Activated CD4-positive, alpha-beta memory T cell treated with anti-CD3 and anti-CD28 coated beads for 36 hours (primary cell): ENCODE results near the gene TMEM245. TPM values are rescaled to one million over a fixed set of nuclear protein-coding genes. Genes with fewer than 3 reads are reported as not detected.
A peak's percentile ranks its signal among the peaks of the same experiment; 100 is the strongest.
"Not testable (repeated sequence)": the region's sequence is repeated elsewhere in the genome, so short reads cannot be mapped to it uniquely, and the experiment has no call there.

Experiments used
- CTCF ChIA-PET: fragments of 350-600 bp; sonication (Branson Sonifier 250); formaldehyde crosslinking; loops from one replicate; lab custom pipeline; 2021; ENCODE audit warnings: antibody characterized with exemption, inconsistent platforms; lab: Charles Lee
- POLR2A ChIA-PET: fragments of 350-600 bp; sonication (Branson Sonifier 250); formaldehyde crosslinking; loops from one replicate; lab custom pipeline; 2021; ENCODE audit warnings: antibody characterized with exemption; lab: Charles Lee
- DNase-seq: peaks from one replicate; pipeline ENCODE4 v3.0.0-alpha.2; 2020
- H3K27ac Mint-ChIP-seq: one replicate; pipeline ENCODE4 v1.8.0; 2021; ENCODE audit warnings: mixed read lengths
- H3K27me3 Mint-ChIP-seq: one replicate; pipeline ENCODE4 v1.8.0; 2021; ENCODE audit warnings: mixed read lengths
- H3K36me3 Mint-ChIP-seq: one replicate; pipeline ENCODE4 v1.8.0; 2021; ENCODE audit warnings: mixed read lengths
- H3K4me1 Mint-ChIP-seq: one replicate; pipeline ENCODE4 v1.8.0; 2021; ENCODE audit warnings: low read depth, mixed read lengths
- H3K4me3 Mint-ChIP-seq: one replicate; pipeline ENCODE4 v1.8.0; 2021; ENCODE audit warnings: mild to moderate bottlenecking, mixed read lengths
- H3K9me3 Mint-ChIP-seq: one replicate; pipeline ENCODE4 v1.8.0; 2021; ENCODE audit warnings: mixed read lengths
- intact Hi-C: fragments of 100-400 bp; cut with micrococcal nuclease; formaldehyde crosslinking; loops from one replicate; pipeline ENCODE4 v1.15.1; 2023
- total RNA-seq, 2 experiments: library from RNA; stranded (reverse); gene quantifications; one replicate each; pipeline ENCODE4 v1.2.3, GENCODE V29; 2021

The TMEM245 gene
- total RNA-seq, 2 experiments from 2014 or later, result 23.0 TPM

DNA sequence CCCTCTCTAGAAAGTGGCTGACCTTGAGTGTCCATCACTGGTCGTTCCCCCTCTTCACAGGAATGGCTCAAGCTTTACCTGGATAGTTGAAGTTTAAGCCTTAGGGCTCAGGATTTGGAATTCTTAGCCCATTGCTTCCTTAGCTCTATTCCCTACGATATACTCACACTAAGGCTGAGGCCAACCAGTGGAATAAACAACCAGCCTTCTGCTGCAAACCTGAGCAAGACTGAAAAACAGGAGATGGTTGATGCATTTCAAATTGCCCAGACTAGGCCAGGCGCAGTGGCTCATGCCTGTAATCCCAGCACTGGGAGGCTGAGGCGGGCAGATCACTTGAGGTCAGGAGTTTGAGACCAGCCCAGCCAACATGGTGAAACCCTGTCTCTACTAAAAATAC is 6.9 kb upstream of the TMEM245 start:
- CTCF ChIA-PET, H3K4me1 Mint-ChIP-seq, DNase-seq, H3K4me3 Mint-ChIP-seq, H3K27me3 Mint-ChIP-seq, H3K36me3 Mint-ChIP-seq, intact Hi-C loops, H3K27ac Mint-ChIP-seq, H3K9me3 Mint-ChIP-seq, POLR2A ChIA-PET: not testable (repeated sequence)

DNA sequence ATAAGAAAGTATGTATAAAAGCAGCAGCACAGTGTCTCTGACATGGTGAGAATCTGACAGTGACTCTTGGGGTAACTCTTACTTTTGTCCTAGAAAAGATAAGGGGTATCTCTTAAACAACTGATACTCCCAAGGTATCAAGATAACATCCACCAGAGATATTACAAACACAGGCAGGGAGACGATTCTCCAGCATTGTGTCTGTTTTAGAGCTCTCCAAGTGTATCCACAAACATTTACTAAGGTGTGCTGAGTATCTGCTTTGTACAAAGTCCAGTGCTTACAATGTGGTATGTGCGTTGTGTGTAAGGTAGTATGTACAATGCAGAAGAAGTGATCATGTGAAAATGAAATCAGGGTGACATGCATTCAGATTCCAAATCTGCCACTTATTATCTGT is 4.4 kb upstream of the TMEM245 start:
- H3K4me3 Mint-ChIP-seq, result no peak overlapping the region
- no peaks in the 10 kb centered on the region for H3K9me3 Mint-ChIP-seq
- H3K36me3 Mint-ChIP-seq, result no peaks in the 10 kb centered on the region
- no peaks in the 10 kb centered on the region for H3K27me3 Mint-ChIP-seq
- intact Hi-C loops, result no loop called here
- CTCF ChIA-PET, result interaction anchor here (0.7 kb wide), 1 partner anchor 170 kb away, joined by 3 read pairs; no protein-coding TSS in a partner anchor
- peaks cover 8% of the 10 kb centered on the region for H3K4me1 Mint-ChIP-seq
- POLR2A ChIA-PET, result no interaction called here
- DNase-seq, result no peak
- no peak overlapping the region for H3K27ac Mint-ChIP-seq

DNA sequence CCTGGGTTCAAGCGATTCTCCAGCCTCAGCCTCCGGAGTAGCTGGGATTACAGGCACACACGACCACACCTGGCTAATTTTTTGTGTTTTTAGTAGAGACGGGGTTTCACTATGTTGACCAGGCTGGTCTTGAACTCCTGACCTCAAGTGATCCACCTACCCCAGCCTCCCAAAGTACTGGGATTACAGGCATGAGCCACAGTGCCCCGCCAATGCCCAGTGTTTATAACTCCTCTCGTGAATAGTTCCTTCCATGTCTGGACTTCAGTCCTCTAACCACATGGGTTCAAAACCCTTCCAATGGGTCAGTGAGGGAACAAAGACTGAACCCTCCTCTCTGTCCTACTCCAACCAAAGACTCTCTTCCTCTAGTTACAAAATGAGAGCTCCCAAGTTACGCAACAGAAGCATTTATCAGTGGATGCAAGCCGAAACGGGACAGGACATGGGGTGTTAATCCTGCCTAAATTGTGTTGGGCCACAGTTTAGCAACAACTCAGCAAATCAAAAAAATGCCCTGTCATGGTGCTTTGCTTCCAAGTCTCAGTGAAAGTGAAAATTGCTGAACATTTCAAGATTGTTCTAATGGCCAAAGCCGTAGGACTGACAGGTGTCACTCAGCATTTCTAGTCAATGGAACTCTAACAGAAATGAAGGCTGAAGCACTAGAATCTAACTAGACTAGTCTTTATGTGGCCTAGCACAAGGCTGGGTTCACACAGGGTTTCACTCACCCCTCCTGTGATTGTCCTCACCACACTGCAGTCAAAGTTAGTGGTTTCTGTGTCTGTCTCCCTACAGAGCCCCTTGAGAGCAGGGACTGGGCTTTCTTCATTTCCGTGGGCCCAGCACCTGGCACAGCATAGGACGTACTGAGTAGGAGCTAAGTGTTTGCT is 3.2 kb upstream of the TMEM245 start:
- ChIA-PET CTCF (no interaction called here), POLR2A (no interaction called here)
- H3K4me1 Mint-ChIP-seq, result peaks cover 11% of the 10 kb centered on the region
- no peak overlapping the region for H3K4me3 Mint-ChIP-seq
- no peaks in the 10 kb centered on the region for H3K9me3 Mint-ChIP-seq
- H3K36me3 Mint-ChIP-seq, result no peaks in the 10 kb centered on the region
- intact Hi-C loops, result no loop called here
- no peak overlapping the region for H3K27ac Mint-ChIP-seq
- no peak for DNase-seq
- no peaks in the 10 kb centered on the region for H3K27me3 Mint-ChIP-seq

DNA sequence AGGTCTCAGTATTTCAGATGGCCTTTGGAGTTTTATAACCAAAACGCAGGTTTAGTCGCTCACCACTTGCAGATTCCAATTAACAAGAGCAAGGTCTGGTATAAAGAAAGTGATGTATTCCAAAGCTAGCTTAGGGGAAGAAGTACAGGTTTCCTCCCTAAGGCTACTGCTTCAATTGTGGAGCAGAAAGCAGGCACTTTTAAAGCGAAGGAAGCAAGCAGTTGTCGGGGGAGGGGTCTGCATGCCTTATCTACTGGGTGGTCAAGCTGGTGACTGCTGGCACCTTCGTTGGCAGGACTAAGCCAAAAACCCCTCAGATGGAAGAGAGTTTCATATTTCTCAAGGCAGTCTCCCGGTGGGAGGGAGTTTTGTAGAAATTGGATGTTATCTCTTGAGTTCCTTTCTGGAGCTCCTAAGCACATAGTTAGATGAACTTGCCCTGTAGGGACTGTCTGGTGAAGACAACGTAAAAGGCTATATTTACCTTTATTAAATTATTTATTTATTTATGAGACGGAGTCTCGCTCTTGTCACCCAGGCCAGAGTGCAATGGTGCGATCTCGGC is 1.6 kb upstream of the TMEM245 start:
- ChIA-PET CTCF (no interaction called here), POLR2A (no interaction called here)
- Mint-ChIP-seq H3K36me3 (peaks cover 8% of the 10 kb centered on the region), H3K27me3 (no peaks in the 10 kb centered on the region), H3K9me3 (no peaks in the 10 kb centered on the region), H3K27ac (no peak overlapping the region), H3K4me3 (no peak overlapping the region), H3K4me1 (peaks cover 25% of the 10 kb centered on the region)
- no peak for DNase-seq
- intact Hi-C loops, result loop anchor here (2.0 kb wide), 1 partner anchor 1135 kb away; the partner anchor contains the start of gene TXN

DNA sequence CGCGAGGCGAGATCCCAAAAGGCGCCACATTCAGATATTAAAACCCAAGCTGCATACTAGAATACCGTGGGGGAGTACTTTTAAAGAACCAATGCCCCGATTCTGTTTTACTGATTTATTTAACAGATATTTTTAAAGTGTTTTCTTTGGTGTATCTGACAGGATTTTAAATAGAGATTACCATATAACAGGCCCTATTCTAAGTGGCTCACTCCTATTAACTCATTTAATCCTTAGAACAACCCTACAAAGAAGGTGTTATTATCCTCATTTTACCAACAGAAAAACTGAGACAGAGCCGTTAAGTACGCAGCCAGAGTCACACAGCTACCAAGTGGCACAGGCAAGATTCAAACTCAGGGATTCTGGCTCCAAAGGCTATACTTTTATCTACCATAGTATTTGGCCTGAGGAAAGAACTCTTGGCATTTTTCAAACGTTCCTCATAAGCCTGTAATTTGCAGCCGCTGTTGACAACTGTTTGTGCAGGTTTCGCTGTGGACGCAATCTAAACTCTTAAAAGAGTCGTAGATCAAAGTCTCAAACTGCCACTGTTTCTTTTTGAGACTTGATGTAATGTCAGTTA is 550 bp upstream of the TMEM245 start:
- intact Hi-C loops, result loop anchor here (1.0 to 2.0 kb wide), 3 partner anchors 107 to 1137 kb away; partner anchors contain the start of genes ABITRAM, CTNNAL1, ELP1 and TXN
- peak overlapping the region; percentile 69 for H3K27ac Mint-ChIP-seq
- no peaks in the 10 kb centered on the region for H3K27me3 Mint-ChIP-seq
- ChIA-PET POLR2A (interaction anchor here (0.6 to 3.2 kb wide), 5 partner anchors 9 to 1836 kb away, joined by 3 to 16 read pairs (median 4); no protein-coding TSS in a partner anchor), CTCF (interaction anchor here (0.6 to 3.3 kb wide), 4 partner anchors 12 to 1827 kb away, joined by 3 to 16 read pairs (median 4); no protein-coding TSS in a partner anchor)
- peaks cover 12% of the 10 kb centered on the region for H3K36me3 Mint-ChIP-seq
- H3K4me3 Mint-ChIP-seq, result peak overlapping the region; percentile 88
- H3K4me1 Mint-ChIP-seq, result peaks cover 31% of the 10 kb centered on the region
- no peaks in the 10 kb centered on the region for H3K9me3 Mint-ChIP-seq
- DNase-seq, result no peak

DNA sequence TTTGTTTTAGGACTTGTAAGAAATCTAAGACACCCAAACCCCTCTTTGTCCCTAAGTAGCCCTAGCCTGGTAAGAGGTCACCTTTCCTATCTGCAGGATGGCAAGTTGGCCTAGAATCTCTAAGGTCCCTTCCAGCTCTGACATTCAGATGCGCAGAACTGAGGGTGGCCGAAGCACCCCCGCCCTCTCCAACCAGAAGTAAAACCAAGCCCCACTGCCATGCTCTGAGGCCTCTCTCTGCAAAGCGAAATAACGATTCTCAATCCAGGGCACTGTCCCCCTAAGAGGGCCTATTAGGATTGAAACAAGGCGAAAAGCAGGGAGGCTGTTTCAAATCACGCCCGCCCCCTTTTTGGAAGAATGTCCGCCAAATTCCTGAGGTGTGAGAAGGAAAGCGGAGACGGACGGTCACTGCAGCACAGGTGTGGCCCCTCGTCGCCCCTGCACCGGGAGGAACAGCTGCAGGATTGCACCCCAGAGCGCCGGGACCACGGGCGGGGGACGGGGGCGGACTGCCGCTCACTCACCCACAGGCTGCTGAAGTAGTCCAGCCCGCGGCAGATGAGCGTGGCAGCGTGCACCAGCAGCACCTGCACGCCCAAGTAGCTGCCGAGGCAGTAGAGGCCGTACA is 824 bp downstream of the TMEM245 start:
- peaks cover 45% of the 10 kb centered on the region for H3K4me1 Mint-ChIP-seq
- DNase-seq, result peak; percentile 19
- H3K27ac Mint-ChIP-seq, result peak overlapping the region; percentile 86
- CTCF ChIA-PET, result interaction anchor here (0.9 to 3.3 kb wide), 4 partner anchors 10 to 80 kb away, joined by 3 to 16 read pairs (median 4); no protein-coding TSS in a partner anchor
- H3K36me3 Mint-ChIP-seq, result peaks cover 17% of the 10 kb centered on the region
- POLR2A ChIA-PET, result interaction anchor here (0.7 to 3.2 kb wide), 9 partner anchors 11 to 1835 kb away, joined by 3 to 16 read pairs (median 3); no protein-coding TSS in a partner anchor
- peak overlapping the region; percentile 88 for H3K4me3 Mint-ChIP-seq
- no peaks in the 10 kb centered on the region for H3K9me3 Mint-ChIP-seq
- intact Hi-C loops, result loop anchor here (1.0 to 10.0 kb wide), 6 partner anchors 9 to 1028 kb away; no protein-coding TSS in a partner anchor
- no peaks in the 10 kb centered on the region for H3K27me3 Mint-ChIP-seq

DNA sequence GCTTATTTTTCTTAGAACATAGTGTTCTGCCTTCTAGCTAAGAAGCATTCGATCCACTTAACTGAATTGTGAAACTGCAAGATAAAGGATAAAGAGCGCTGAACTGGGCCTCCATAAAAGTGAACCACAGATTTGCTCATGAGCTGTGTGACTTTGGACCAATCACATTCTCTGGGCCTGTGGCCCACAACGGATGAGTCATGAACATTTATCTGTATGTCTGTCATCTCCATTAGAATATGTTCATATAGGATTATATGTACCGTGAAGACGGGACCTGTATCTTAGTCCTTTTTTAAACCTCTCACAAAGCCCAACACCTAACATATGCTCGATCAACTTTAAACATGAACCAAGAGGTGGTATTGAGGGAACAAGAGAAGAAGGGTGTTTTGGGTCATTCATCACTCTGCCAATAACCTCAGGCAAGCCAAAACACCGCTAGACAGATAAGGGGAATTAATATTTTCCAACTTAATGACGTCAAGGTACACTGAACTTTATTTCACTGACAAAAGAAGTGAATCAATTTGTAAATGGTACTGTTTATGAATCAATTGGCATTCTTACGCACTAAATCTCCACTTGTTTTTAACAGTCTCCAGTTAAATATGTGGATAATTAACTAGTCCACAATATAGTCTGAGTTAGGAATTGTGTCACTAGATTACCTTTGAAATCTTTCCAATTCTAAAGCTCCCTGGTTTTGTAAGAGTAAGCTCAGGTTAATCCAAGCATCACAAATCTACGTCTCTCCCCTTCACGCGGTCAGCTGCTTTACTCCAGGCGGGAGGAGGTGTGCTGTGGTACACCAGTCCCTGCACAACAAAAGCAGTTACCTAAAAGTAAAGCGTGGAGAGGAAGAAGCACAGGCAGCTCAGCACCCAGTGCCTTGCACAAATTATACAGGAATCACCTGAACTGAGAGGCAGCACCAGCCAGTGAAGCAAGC is 1.6 kb downstream of the TMEM245 start:
- Mint-ChIP-seq H3K27me3 (no peaks in the 10 kb centered on the region), H3K4me1 (peaks cover 53% of the 10 kb centered on the region), H3K9me3 (no peaks in the 10 kb centered on the region), H3K4me3 (peak overlapping the region; percentile 88), H3K27ac (peak overlapping the region; percentile 86), H3K36me3 (peaks cover 17% of the 10 kb centered on the region)
- peak; percentile 79 for DNase-seq
- ChIA-PET POLR2A (interaction anchor here (0.7 to 3.2 kb wide), 8 partner anchors 10 to 293 kb away, joined by 3 to 16 read pairs (median 4); no protein-coding TSS in a partner anchor), CTCF (interaction anchor here (1.3 to 3.3 kb wide), 3 partner anchors 9 to 81 kb away, joined by 3 to 16 read pairs (median 4); no protein-coding TSS in a partner anchor)
- intact Hi-C loops, result loop anchor here (1.0 to 10.0 kb wide), 6 partner anchors 8 to 1029 kb away; no protein-coding TSS in a partner anchor

DNA sequence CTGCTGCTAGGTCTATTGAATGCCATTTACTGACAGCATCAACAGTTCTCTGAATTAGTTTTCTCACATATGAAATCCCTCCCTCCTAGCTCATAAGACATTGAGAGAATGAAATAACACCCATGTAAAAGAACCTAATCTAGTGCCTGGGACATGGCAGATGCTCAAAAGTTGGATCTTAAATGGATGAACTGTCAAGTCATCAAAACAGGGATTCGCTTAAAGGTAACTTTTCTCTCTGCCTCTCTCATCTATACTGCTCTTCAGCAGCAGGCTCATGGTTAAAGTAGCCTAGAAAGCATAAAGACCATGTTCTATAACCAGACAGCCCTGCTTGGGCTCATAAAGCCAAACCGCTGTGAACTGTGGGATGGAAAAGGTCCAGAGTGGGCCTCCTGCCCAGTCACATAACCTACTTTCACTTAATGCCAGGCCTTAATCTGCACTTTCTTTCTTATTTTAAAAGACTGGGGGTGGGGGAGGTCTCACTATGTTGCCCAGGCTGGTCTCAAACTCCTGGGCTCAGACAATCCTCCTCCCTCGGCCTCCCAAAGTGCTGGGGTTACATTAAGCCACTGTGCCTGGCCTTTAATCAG is 3.7 kb downstream of the TMEM245 start:
- Mint-ChIP-seq H3K27ac (peak overlapping the region; percentile 33), H3K27me3 (no peaks in the 10 kb centered on the region), H3K4me1 (peaks cover 71% of the 10 kb centered on the region), H3K9me3 (no peaks in the 10 kb centered on the region), H3K4me3 (no peak overlapping the region), H3K36me3 (peaks cover 17% of the 10 kb centered on the region)
- ChIA-PET CTCF (no interaction called here), POLR2A (no interaction called here)
- DNase-seq, result no peak
- intact Hi-C loops, result loop anchor here (5.0 to 10.0 kb wide), 3 partner anchors 769 to 1031 kb away; no protein-coding TSS in a partner anchor

DNA sequence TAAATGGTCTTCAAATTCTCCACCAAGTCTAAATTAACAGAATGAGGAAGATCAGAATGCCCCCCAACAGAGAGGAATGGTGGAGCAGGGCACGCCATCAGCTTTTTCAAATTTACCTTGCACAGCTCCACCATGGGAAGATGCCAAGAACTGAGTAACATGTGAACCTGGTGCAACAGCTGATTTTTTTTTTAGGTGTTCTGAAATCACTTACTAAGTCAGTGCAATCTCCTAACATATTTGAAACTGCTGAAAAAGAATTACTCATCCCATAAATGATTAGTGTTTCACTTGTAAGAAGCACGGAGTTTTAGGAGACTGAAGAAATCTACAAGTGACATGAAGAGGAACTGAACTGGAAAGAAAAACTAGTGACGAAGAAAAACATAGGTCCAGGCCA is 5.1 kb downstream of the TMEM245 start:
- intact Hi-C loops, result loop anchor here (1.0 to 10.0 kb wide), 5 partner anchors 22 to 1832 kb away; partner anchors contain the start of gene RAD23B
- DNase-seq, result peak; percentile 15
- peaks cover 77% of the 10 kb centered on the region for H3K4me1 Mint-ChIP-seq
- H3K27ac Mint-ChIP-seq, result peak overlapping the region; percentile 78
- H3K4me3 Mint-ChIP-seq, result peak overlapping the region; percentile 26
- no peaks in the 10 kb centered on the region for H3K27me3 Mint-ChIP-seq
- no peaks in the 10 kb centered on the region for H3K9me3 Mint-ChIP-seq
- H3K36me3 Mint-ChIP-seq, result peaks cover 17% of the 10 kb centered on the region
- CTCF ChIA-PET, result interaction anchor here (0.6 to 1.0 kb wide), 2 partner anchors 18 to 95 kb away, joined by 3 read pairs; no protein-coding TSS in a partner anchor
- POLR2A ChIA-PET, result interaction anchor here (1.1 kb wide), 1 partner anchor 12 kb away, joined by 3 read pairs; no protein-coding TSS in a partner anchor
